Fibroblast of villous mesenchyme (primary cell): ENCODE results near the gene ZDHHC21. TPM values are rescaled to one million over a fixed set of nuclear protein-coding genes. Genes with fewer than 3 reads are reported as not detected.

Experiments
- DNase-seq: peaks from one replicate; pipeline ENCODE4 v3.0.0-alpha.2; 2010; ENCODE audit warnings: low read depth
- H3K4me3 ChIP-seq: 2 replicates; pipeline ENCODE4 v1.5.1; 2011; ENCODE audit warnings: low read depth, mild to moderate bottlenecking, low read length
- total RNA-seq: library from RNA; depleted of rRNA; stranded (reverse); fragments of >200 nt; gene quantifications from 2 replicates; pipeline ENCODE4 v1.2.3, GENCODE V29; 2012
- TF ChIP-seq, protein P1 (sequence below): IDR thresholded peaks from 2 replicates; pipeline ENCODE4 v1.5.1; 2012; ENCODE audit warnings: low read depth, mild to moderate bottlenecking, low read length; ENCODE audit not compliant: insufficient read depth

Gene ZDHHC21
- total RNA-seq, 1 donor, result 17.3 TPM

- TF ChIP-seq, protein P1, sequence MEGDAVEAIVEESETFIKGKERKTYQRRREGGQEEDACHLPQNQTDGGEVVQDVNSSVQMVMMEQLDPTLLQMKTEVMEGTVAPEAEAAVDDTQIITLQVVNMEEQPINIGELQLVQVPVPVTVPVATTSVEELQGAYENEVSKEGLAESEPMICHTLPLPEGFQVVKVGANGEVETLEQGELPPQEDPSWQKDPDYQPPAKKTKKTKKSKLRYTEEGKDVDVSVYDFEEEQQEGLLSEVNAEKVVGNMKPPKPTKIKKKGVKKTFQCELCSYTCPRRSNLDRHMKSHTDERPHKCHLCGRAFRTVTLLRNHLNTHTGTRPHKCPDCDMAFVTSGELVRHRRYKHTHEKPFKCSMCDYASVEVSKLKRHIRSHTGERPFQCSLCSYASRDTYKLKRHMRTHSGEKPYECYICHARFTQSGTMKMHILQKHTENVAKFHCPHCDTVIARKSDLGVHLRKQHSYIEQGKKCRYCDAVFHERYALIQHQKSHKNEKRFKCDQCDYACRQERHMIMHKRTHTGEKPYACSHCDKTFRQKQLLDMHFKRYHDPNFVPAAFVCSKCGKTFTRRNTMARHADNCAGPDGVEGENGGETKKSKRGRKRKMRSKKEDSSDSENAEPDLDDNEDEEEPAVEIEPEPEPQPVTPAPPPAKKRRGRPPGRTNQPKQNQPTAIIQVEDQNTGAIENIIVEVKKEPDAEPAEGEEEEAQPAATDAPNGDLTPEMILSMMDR, result no peak
- DNase-seq, result no peak
- H3K4me3 ChIP-seq, result no peak overlapping the region
These were observed 127.7 kb downstream of the ZDHHC21 start for GRCh38 chr9:14565352-14566016.

- H3K4me3 ChIP-seq, result no peak overlapping the region
- TF ChIP-seq, protein P1, result no peak
- no peak for DNase-seq
These were observed 129.2 kb downstream of the ZDHHC21 start for GRCh38 chr9:14563902-14564624.

- TF ChIP-seq, protein P1, result no peak
- DNase-seq, result no peak
- H3K4me3 ChIP-seq, result no peak overlapping the region
These were observed 131.3 kb downstream of the ZDHHC21 start for GRCh38 chr9:14561929-14562405.

Other genes starting within 250 kb of the ZDHHC21 start
- not detected in 2 replicates for gene CER1, start 29.3 kb upstream of the ZDHHC21 start, total RNA-seq
- 0.32 and 0.86 TPM in 2 replicates for gene FREM1, start 217.0 kb upstream of the ZDHHC21 start, total RNA-seq